Upper lobe of left lung (tissue), 6 donors: Measurements from ENCODE around the gene BICRA. TPM values are rescaled to one million over a fixed set of nuclear protein-coding genes. Genes with fewer than 3 reads are reported as not detected.

Experiments
- ATAC-seq, 2 donors: fragments of 200-7000 bp; cut with Tn5 transposase; one replicate each; pipeline ENCODE4 v1.9.1; 2022; ENCODE audit warnings: mild to moderate bottlenecking in 2 of 2, moderate library complexity in 2 of 2; ENCODE audit not compliant: low FRiP score in 2 of 2
- DNase-seq, 2 donors: peaks; one replicate each; pipeline ENCODE4 v3.0.0-alpha.2; 2019 to 2020
- H3K27ac ChIP-seq, 4 donors: fragments of 200-600 bp; sonication (generic); one replicate each; pipeline ENCODE4 v1.5.1; 2016 to 2019
- H3K27me3 ChIP-seq, 4 donors: fragments of 200-600 bp; sonication (generic); one replicate each; pipeline ENCODE4 v1.5.1; 2017 to 2019
- H3K36me3 ChIP-seq, 4 donors: fragments of 200-600 bp; sonication (generic); one replicate each; pipeline ENCODE4 v1.5.1; 2016 to 2019
- H3K4me1 ChIP-seq, 4 donors: fragments of 200-600 bp; sonication (generic); one replicate each; pipeline ENCODE4 v1.5.1; 2018 to 2019
- H3K4me3 ChIP-seq, 4 donors: fragments of 200-600 bp; sonication (generic); one replicate each; pipeline ENCODE4 v1.5.1; 2017 to 2019; ENCODE audit warnings: mild to moderate bottlenecking in 2 of 4, moderate library complexity in 1 of 4
- H3K9me3 ChIP-seq, 4 donors: fragments of 200-600 bp; sonication (generic); one replicate each; pipeline ENCODE4 v1.5.1; 2018 to 2019
- CTCF ChIP-seq, 6 experiments: fragments of 450-650 bp in 4 of 6; fragments of 200-600 bp in 2 of 6; sonication (generic) in 2 of 6; IDR thresholded peaks; one replicate each; pipeline ENCODE4 v1.5.1; 2016 to 2019; ENCODE audit warnings: antibody characterized with exemption in 6 of 6
- EP300 ChIP-seq, 4 donors: sonication (generic); formaldehyde crosslinking; IDR thresholded peaks; one replicate each; pipeline ENCODE4 v1.5.1; 2017; ENCODE audit warnings: antibody characterized with exemption in 4 of 4, control low read depth in 2 of 4
- POLR2A ChIP-seq, 4 donors: fragments of 450-650 bp; IDR thresholded peaks; one replicate each; pipeline ENCODE4 v1.5.1; 2016 to 2017; ENCODE audit warnings: antibody characterized with exemption in 4 of 4, mild to moderate bottlenecking in 2 of 4
- POLR2AphosphoS5 ChIP-seq, 2 donors: sonication (generic); formaldehyde crosslinking; IDR thresholded peaks; one replicate each; pipeline ENCODE4 v1.5.1; 2017; ENCODE audit warnings: antibody characterized with exemption in 2 of 2
- WGBS, 2 donors: methylation state at CpG; one replicate each; pipeline ENCODE4 v1.1.5; 2017 to 2018; 5-methylcytosine and 5-hydroxymethylcytosine counted together
- total RNA-seq, 6 donors: library from RNA; depleted of rRNA in 4 of 6; stranded (reverse); fragments of >200 nt in 4 of 6; gene quantifications; one replicate each; pipeline versions ENCODE4 v1.1.0 to v1.2.1, GENCODE V29; 2016 to 2021
- donor health status: DM: no; HTN: no; CAD: no; lungs with moderate emphysema.
- donor health status: DM: no; HTN: yes; CAD: no; lungs with severe emphysema.

Gene BICRA
- total RNA-seq, 6 donors from 2014 or later = 5.0 to 66.1 (median 15.2) TPM

- TF ChIP-seq EP300 (IDR thresholded peaks at IDR 0.05) (no peak), CTCF (IDR thresholded peaks at IDR 0.05) (no peak), POLR2A (IDR thresholded peaks at IDR 0.05) (no peak), POLR2AphosphoS5 (IDR thresholded peaks at IDR 0.05) (no peak)
- DNase-seq (no peak), ATAC-seq (no peak)
- Histone ChIP-seq H3K9me3 (no peaks in the 10 kb centered on the region), H3K27ac (no peak overlapping the region), H3K27me3 (no peaks in the 10 kb centered on the region), H3K36me3 (peaks cover 0 to 9% (median 0%) of the 10 kb centered on the region in 4 donors), H3K4me3 (no peak overlapping the region), H3K4me1 (peaks cover 5 to 36% (median 6%) of the 10 kb centered on the region in 4 donors)
- WGBS, 2 donors = 94 to 96% methylated on average over 1 of the region's 1 CpG
These were observed 35.3 kb downstream of the BICRA start for GRCh38 chr19:47644199-47644598.

- no peaks in the 10 kb centered on the region for H3K9me3 ChIP-seq
- DNase-seq (no peak), ATAC-seq (no peak)
- peaks cover 0 to 9% (median 0%) of the 10 kb centered on the region in 4 donors for H3K36me3 ChIP-seq
- no peak overlapping the region for H3K4me3 ChIP-seq
- H3K27me3 ChIP-seq = no peaks in the 10 kb centered on the region
- WGBS, 2 donors = 64 to 74% methylated on average over 18 of the region's 18 CpGs
- peak overlapping the region in 1 of 4 donors; percentile 11 for H3K27ac ChIP-seq
- TF ChIP-seq EP300 (IDR thresholded peaks at IDR 0.05) (no peak), POLR2AphosphoS5 (IDR thresholded peaks at IDR 0.05) (no peak), POLR2A (IDR thresholded peaks at IDR 0.05) (no peak), CTCF (IDR thresholded peaks at IDR 0.05) (no peak)
- peaks cover 5 to 36% (median 6%) of the 10 kb centered on the region in 4 donors for H3K4me1 ChIP-seq
These were observed 36.0 kb downstream of the BICRA start for GRCh38 chr19:47644743-47645482.

- no peak overlapping the region for H3K27ac ChIP-seq
- H3K9me3 ChIP-seq = no peaks in the 10 kb centered on the region
- no peaks in the 10 kb centered on the region for H3K27me3 ChIP-seq
- 95% methylated on average over 7 of the region's 7 CpGs for WGBS, 2 donors
- H3K36me3 ChIP-seq = peaks cover 0 to 16% (median 0%) of the 10 kb centered on the region in 4 donors
- DNase-seq (no peak), ATAC-seq (no peak)
- no peak overlapping the region for H3K4me3 ChIP-seq
- TF ChIP-seq POLR2A (IDR thresholded peaks at IDR 0.05) = no peak
- TF ChIP-seq POLR2AphosphoS5 (IDR thresholded peaks at IDR 0.05) = no peak
- TF ChIP-seq CTCF (IDR thresholded peaks at IDR 0.05) = no peak
- TF ChIP-seq EP300 (IDR thresholded peaks at IDR 0.05) = no peak
- H3K4me1 ChIP-seq = peaks cover 5 to 36% (median 6%) of the 10 kb centered on the region in 4 donors
These were observed 38.0 kb downstream of the BICRA start for GRCh38 chr19:47646924-47647323.

- H3K27me3 ChIP-seq = no peaks in the 10 kb centered on the region
- peaks cover 0 to 19% (median 2%) of the 10 kb centered on the region in 4 donors for H3K36me3 ChIP-seq
- ATAC-seq (no peak), DNase-seq (no peak)
- no peaks in the 10 kb centered on the region for H3K9me3 ChIP-seq
- 100% methylated on average over 1 of the region's 1 CpG for WGBS, 2 donors
- H3K4me3 ChIP-seq = no peak overlapping the region
- peaks cover 2 to 23% (median 5%) of the 10 kb centered on the region in 4 donors for H3K4me1 ChIP-seq
- TF ChIP-seq POLR2A (IDR thresholded peaks at IDR 0.05) = no peak
- peak overlapping the region in 1 of 4 donors; percentile 76 for H3K27ac ChIP-seq
These were observed 40.7 kb downstream of the BICRA start for GRCh38 chr19:47649588-47649987.

- 96 to 97% methylated on average over 6 to 7 of the region's 7 CpGs for WGBS, 2 donors
- DNase-seq = no peak
These were observed 41.8 kb downstream of the BICRA start for GRCh38 chr19:47650700-47651099.

More at GRCh38 chr19:47650700-47651099, 41.8 kb downstream of the BICRA start:
- H3K4me1 ChIP-seq = peaks cover 0 to 14% (median 5%) of the 10 kb centered on the region in 4 donors
- ATAC-seq = peak in 1 of 2 donors; percentile 6
- no peaks in the 10 kb centered on the region for H3K9me3 ChIP-seq
- peaks cover 0 to 19% (median 2%) of the 10 kb centered on the region in 4 donors for H3K36me3 ChIP-seq
- H3K27ac ChIP-seq = no peak overlapping the region
- H3K27me3 ChIP-seq = no peaks in the 10 kb centered on the region
- H3K4me3 ChIP-seq = no peak overlapping the region
- TF ChIP-seq POLR2A (IDR thresholded peaks at IDR 0.05) (no peak), CTCF (IDR thresholded peaks at IDR 0.05) (no peak), EP300 (IDR thresholded peaks at IDR 0.05) (no peak), POLR2AphosphoS5 (IDR thresholded peaks at IDR 0.05) (no peak)
